ENCODE data around the gene KIRREL1. TPM values are rescaled to one million over a fixed set of nuclear protein-coding genes. Genes with fewer than 3 reads are reported as not detected.

The KIRREL1 gene
- total RNA-seq, 1 experiment from 2014 or later = 42.4 TPM

- Mint-ChIP-seq H3K9me3 (no peaks in the 10 kb centered on the region), H3K36me3 (no peaks in the 10 kb centered on the region), H3K4me3 (no peak overlapping the region), H3K27ac (peak overlapping the region; percentile 55; the same call in 1 of the 2 replicates), H3K27me3 (ENCODE audit: low read depth) (no peaks in the 10 kb centered on the region), H3K4me1 (peaks cover 63% of the 10 kb centered on the region)
- no peak for DNase-seq (ENCODE audit: low spot score)
- ATAC-seq = peak; percentile 50; the same call in 1 of the 2 replicates
- ChIA-PET CTCF (interaction anchor here (0.5 to 4.3 kb wide), 5 partner anchors 20 to 62 kb away, joined by 3 to 14 read pairs (median 4); no protein-coding TSS in a partner anchor), POLR2A (no interaction called here)
- TF ChIP-seq TCF7 (CRISPR knock-in tag; IDR thresholded peaks at IDR 0.05; ENCODE audit: low read depth) (no peak), IRF2 (CRISPR knock-in tag; IDR thresholded peaks at IDR 0.05; ENCODE audit: borderline replicate concordance, low read depth) (no peak), FOXJ3 (CRISPR knock-in tag; IDR thresholded peaks at IDR 0.05; ENCODE audit: borderline replicate concordance) (no peak), MXD4 (CRISPR knock-in tag; IDR thresholded peaks at IDR 0.05; ENCODE audit: borderline replicate concordance) (no peak), ZNF532 (CRISPR knock-in tag; IDR thresholded peaks at IDR 0.05; ENCODE audit: borderline replicate concordance) (no peak), AFF4 (CRISPR knock-in tag; IDR thresholded peaks at IDR 0.05; ENCODE audit: borderline replicate concordance) (no peak), FOXP4 (CRISPR knock-in tag; IDR thresholded peaks at IDR 0.05) (no peak), HMGA2 (CRISPR knock-in tag; IDR thresholded peaks at IDR 0.05) (no peak), NR1H2 (CRISPR knock-in tag; IDR thresholded peaks at IDR 0.05) (no peak), KAT7 (CRISPR knock-in tag; IDR thresholded peaks at IDR 0.05; ENCODE audit: borderline replicate concordance) (no peak), PRRX2 (CRISPR knock-in tag; IDR thresholded peaks at IDR 0.05) (no peak), ATF6 (CRISPR knock-in tag; IDR thresholded peaks at IDR 0.05) (no peak), ZNF671 (CRISPR knock-in tag; IDR thresholded peaks at IDR 0.05) (no peak), CTCF (IDR thresholded peaks at IDR 0.05) (no peak), ERG (CRISPR knock-in tag; IDR thresholded peaks at IDR 0.05) (no peak), GTF2I (CRISPR knock-in tag; conservative IDR thresholded peaks at IDR 0.05) (no peak), ZSCAN18 (CRISPR knock-in tag; IDR thresholded peaks at IDR 0.05) (no peak), NFE2L1 (CRISPR knock-in tag; IDR thresholded peaks at IDR 0.05) (no peak), USF2 (CRISPR knock-in tag; IDR thresholded peaks at IDR 0.05) (no peak)
Measured at GRCh38 chr1:158055854-158056253, 62.4 kb downstream of the KIRREL1 start.

All from WTC11 (cell line).